HepG2 (cell line): ENCODE data around the gene TYMS. TPM values are rescaled to one million over a fixed set of nuclear protein-coding genes. Genes with fewer than 3 reads are reported as not detected.

Experiments used
- ATAC-seq: fragments of 200-7000 bp; cut with Tn5 transposase; 3 replicates; pipeline ENCODE4 v1.9.1; 2020; ENCODE audit warnings: mild to moderate bottlenecking, moderate library complexity
- BruUV-seq: library from RNA; stranded (reverse); fragments of 400-500 nt; replicated peaks from 2 replicates; lab custom pipeline; 2021; lab: Mats Ljungman, UMichigan
- CTCF ChIA-PET: fragments of 300-600 bp; formaldehyde crosslinking; extraction: SDS; loops from one replicate; lab custom pipeline; 2021; ENCODE audit warnings: low total read pairs, inconsistent platforms, low intra/inter-chr PET ratio; lab: Yijun Ruan, JAX
- POLR2A ChIA-PET: fragments of 350-600 bp; sonication (Branson Sonifier 250); formaldehyde crosslinking; loops from one replicate; lab custom pipeline; 2020; ENCODE audit warnings: antibody characterized with exemption, inconsistent platforms; lab: Yijun Ruan, JAX
- DNase-seq: peaks from one replicate; pipeline ENCODE4 v3.0.0-alpha.2; 2015; ENCODE audit warnings: low spot score
- FAIRE-seq: peaks from 3 replicates; lab custom pipeline; 2011; peaks lifted over from hg19 to GRCh38; lab: Jason Lieb, UNC
- H2AFZ ChIP-seq: one replicate; pipeline ENCODE4 v1.6.1; 2011; ENCODE audit warnings: low read length, inconsistent platforms
- H3K27ac ChIP-seq: fragments of 300-600 bp; 3 replicates; pipeline ENCODE4 v1.8.0; 2011; ENCODE audit warnings: mixed run types, mild to moderate bottlenecking, mixed read lengths, low read length, inconsistent platforms; ENCODE audit not compliant: insufficient read depth; ENCODE audit errors: extremely low read length
- H3K27me3 ChIP-seq, 2 experiments: fragments of 200-600 bp in 1 of 2; 2 replicates in 1 of 2; 3 replicates in 1 of 2; pipeline versions ENCODE4 v1.6.0 to v1.8.0; 2011; ENCODE audit warnings: low read length in 2 of 2, mild to moderate bottlenecking in 2 of 2, moderate library complexity in 2 of 2, inconsistent platforms in 1 of 2; ENCODE audit not compliant: insufficient read depth in 2 of 2, control insufficient read depth in 1 of 2
- H3K36me3 ChIP-seq, 2 experiments: fragments of 200-600 bp in 1 of 2; replicated peaks in 1 of 2; 2 replicates in 1 of 2; 3 replicates in 1 of 2; pipeline versions ENCODE4 v1.5.1 to v1.8.0; 2011; ENCODE audit warnings: low read length in 2 of 2, inconsistent platforms in 1 of 2; ENCODE audit not compliant: insufficient read depth in 2 of 2, control insufficient read depth in 1 of 2
- H3K4me1 ChIP-seq: 2 replicates; pipeline ENCODE4 v1.5.1; 2012; ENCODE audit warnings: low read length, inconsistent platforms; ENCODE audit not compliant: insufficient read depth
- H3K4me2 ChIP-seq: 2 replicates; pipeline ENCODE4 v1.6.0; 2011; ENCODE audit warnings: low read depth, low read length, inconsistent platforms
- H3K4me3 ChIP-seq, 3 experiments: fragments of 200-600 bp in 1 of 3; sonication (generic), shearing (Covaris generic) in 1 of 3; replicated peaks in 1 of 3; 2 replicates each; pipeline ENCODE4 v1.5.1; 2011 to 2016; ENCODE audit warnings: low read length in 3 of 3, inconsistent platforms in 2 of 3, low read depth in 2 of 3, mild to moderate bottlenecking in 2 of 3, control low read depth in 1 of 3, mixed read lengths in 1 of 3; ENCODE audit not compliant: insufficient read depth in 1 of 3
- H3K79me2 ChIP-seq: one replicate; pipeline ENCODE4 v1.6.1; 2011; ENCODE audit warnings: low read length, inconsistent platforms; ENCODE audit not compliant: insufficient read depth
- H3K9ac ChIP-seq: 2 replicates; pipeline ENCODE4 v1.6.0; 2011; ENCODE audit warnings: mild to moderate bottlenecking, low read depth, low read length, inconsistent platforms; ENCODE audit not compliant: insufficient read depth
- H3K9me3 ChIP-seq: 2 replicates; pipeline ENCODE4 v1.5.1; 2012; ENCODE audit warnings: mild to moderate bottlenecking, low read length
- H4K20me1 ChIP-seq: 2 replicates; pipeline ENCODE4 v1.6.0; 2011; ENCODE audit warnings: inconsistent platforms, mild to moderate bottlenecking, low read length, moderate library complexity; ENCODE audit not compliant: insufficient read depth
- MBNL3 ChIP-seq: fragments of 250-450 bp; sonication (Bioruptor Pico); conservative IDR thresholded peaks from 2 replicates; pipeline ENCODE4 v1.8.0; 2022; ENCODE audit warnings: mild to moderate bottlenecking, inconsistent platforms
- NFIC ChIP-seq: IDR thresholded peaks from 2 replicates; pipeline ENCODE4 v1.6.1; 2012; ENCODE audit warnings: mild to moderate bottlenecking, low read length, inconsistent platforms
- SP140L ChIP-seq: sonication (generic); formaldehyde crosslinking; IDR thresholded peaks from 2 replicates; pipeline ENCODE4 v1.4.0; 2020; ENCODE audit warnings: missing genetic modification reagents, borderline replicate concordance
- ZNF337 ChIP-seq: sonication (generic); formaldehyde crosslinking; IDR thresholded peaks from 2 replicates; pipeline ENCODE4 v1.5.1; 2020; ENCODE audit warnings: missing genetic modification reagents, low read depth, mild to moderate bottlenecking, borderline replicate concordance
- ZNF354B ChIP-seq: sonication (generic); formaldehyde crosslinking; IDR thresholded peaks from 2 replicates; pipeline ENCODE4 v1.8.0; 2022; ENCODE audit warnings: mild to moderate bottlenecking, missing genetic modification reagents
- ZNF484 ChIP-seq: sonication (generic); formaldehyde crosslinking; IDR thresholded peaks from 2 replicates; pipeline ENCODE4 v1.5.1; 2020; ENCODE audit warnings: mild to moderate bottlenecking, low read depth, missing genetic modification reagents, borderline replicate concordance
- ZNF562 ChIP-seq: sonication (generic); formaldehyde crosslinking; IDR thresholded peaks from 2 replicates; pipeline ENCODE4 v1.8.0; 2022; ENCODE audit warnings: missing genetic modification reagents, borderline replicate concordance
- ZNF572 ChIP-seq: sonication (generic); formaldehyde crosslinking; IDR thresholded peaks from 2 replicates; pipeline ENCODE4 v1.5.1; 2020; ENCODE audit warnings: mild to moderate bottlenecking, missing genetic modification reagents
- ZNF768 ChIP-seq: sonication (generic); formaldehyde crosslinking; IDR thresholded peaks from 2 replicates; pipeline ENCODE4 v1.4.0; 2020; ENCODE audit warnings: missing genetic modification reagents
- ZNF839 ChIP-seq: sonication (generic); formaldehyde crosslinking; IDR thresholded peaks from 2 replicates; pipeline ENCODE4 v1.4.0; 2020; ENCODE audit warnings: missing genetic modification reagents, mild to moderate bottlenecking, borderline replicate concordance
- ZSCAN30 ChIP-seq: sonication (generic); formaldehyde crosslinking; IDR thresholded peaks from 2 replicates; pipeline ENCODE4 v1.5.0; 2020; ENCODE audit warnings: mild to moderate bottlenecking, missing genetic modification reagents
- whole genome bisulfite sequencing: methylation state at CpG from one replicate; pipeline ENCODE4 v1.1.6; 2017; ENCODE audit warnings: low lambda C conversion rate; 5-methylcytosine and 5-hydroxymethylcytosine counted together
- in situ Hi-C: cut with HindIII; loops from 2 replicates; pipeline ENCODE4 v1.10.0; 2017; ENCODE audit warnings: low pct_unique_long_range_greater_than_20kb; ENCODE audit not compliant: extremely low pct_ligation_motif_present
- intact Hi-C: fragments of 100-400 bp; cut with micrococcal nuclease; formaldehyde crosslinking; loops from one replicate; pipeline ENCODE4 v1.10.0; 2022; ENCODE audit not compliant: unreplicated experiment
- polyA plus RNA-seq, 8 experiments: library from polyadenylated mRNA; depleted of rRNA in 3 of 8; stranded (reverse) in 7 of 8; unstranded in 1 of 8; fragments of >200 nt; fragmentation: Illumina TruSeq in 4 of 8; extraction: Trizol in 4 of 8; gene quantifications; 2 replicates each; pipeline versions ENCODE4 v1.2.1 to v1.2.3, GENCODE V29; 2011 to 2016; ENCODE audit warnings: low read depth in 4 of 8, missing spikeins in 1 of 8, mixed read lengths in 1 of 8; ENCODE audit not compliant: insufficient read depth in 1 of 8
- total RNA-seq, 5 experiments: library from RNA; depleted of rRNA; stranded (reverse); fragments of >200 nt; fragmentation: Illumina TruSeq; extraction: Trizol; gene quantifications; 2 replicates each; pipeline ENCODE4 v1.2.3, GENCODE V29; 2016; ENCODE audit warnings: low read depth in 1 of 5
- TF ChIP-seq, protein P1 (sequence below): sonication (generic); formaldehyde crosslinking; conservative IDR thresholded peaks from 2 replicates; pipeline ENCODE4 v1.8.0; 2022; ENCODE audit warnings: mild to moderate bottlenecking, moderate library complexity, missing genetic modification reagents
- TF ChIP-seq, protein P2 (sequence below): sonication (generic); formaldehyde crosslinking; IDR thresholded peaks from 2 replicates; pipeline ENCODE4 v1.5.1; 2020; ENCODE audit warnings: mild to moderate bottlenecking, missing genetic modification reagents, borderline replicate concordance
- TF ChIP-seq, protein P3 (sequence below): sonication (generic); formaldehyde crosslinking; IDR thresholded peaks from 2 replicates; pipeline ENCODE4 v1.4.0; 2020; ENCODE audit warnings: missing genetic modification reagents, borderline replicate concordance

The TYMS gene
- total and polyA plus RNA-seq, 2 of the 13 experiments (the other 11 are each of a cell fraction or from before 2014, with no cell fraction given): 80.1 to 106 TPM

DNA sequence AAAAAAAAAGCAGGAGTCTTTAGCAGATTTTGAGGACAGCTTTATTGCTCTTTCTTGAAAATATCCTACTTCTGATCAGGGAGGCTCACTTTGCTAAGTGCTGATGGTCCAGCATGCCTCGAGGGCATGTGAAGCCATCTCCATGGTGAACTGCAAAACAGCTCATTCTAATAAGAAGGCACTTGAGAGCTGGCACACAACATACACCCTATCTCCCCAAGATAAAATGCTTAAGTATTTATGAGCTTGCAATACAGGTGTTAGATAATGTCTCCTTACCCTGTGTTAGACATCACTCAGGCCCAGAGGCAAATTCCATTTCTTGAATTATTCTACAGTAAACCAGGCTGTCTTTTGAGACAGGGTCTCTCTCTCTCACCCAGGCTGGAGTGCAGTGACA lies 52.3 kb downstream of the TYMS start:
- H3K36me3 ChIP-seq: peaks cover 0 to 25% of the 10 kb centered on the region in 2 experiments; a peak in 4 of 5 replicates
- no peaks in the 10 kb centered on the region for H3K27me3 ChIP-seq
- no peak overlapping the region for H3K4me3 ChIP-seq
- intact Hi-C loops (loop anchor here (2.0 to 10.0 kb wide), 2 partner anchors 51 to 85 kb away; no protein-coding TSS in a partner anchor), in situ Hi-C loops (no loop called here)
- no TSS peak for BruUV-seq
- WGBS: 100% methylated on average over 1 of the region's 1 CpG
- DNase-seq (no peak), ATAC-seq (no peak), FAIRE-seq (no peak)
- CTCF ChIA-PET: no interaction called here
- no peak overlapping the region for H2AFZ ChIP-seq
- H4K20me1 ChIP-seq: no peaks in the 10 kb centered on the region
- H3K9me3 ChIP-seq: no peaks in the 10 kb centered on the region
- no peak overlapping the region for H3K4me2 ChIP-seq
- no peak overlapping the region for H3K9ac ChIP-seq
- H3K79me2 ChIP-seq: peaks cover 39% of the 10 kb centered on the region
- POLR2A ChIA-PET: interaction anchor here (1.2 to 1.4 kb wide), 2 partner anchors 7 to 27 kb away, joined by 5 read pairs; no protein-coding TSS in a partner anchor
- peaks cover 27% of the 10 kb centered on the region for H3K4me1 ChIP-seq
- no peak overlapping the region for H3K27ac ChIP-seq
- no peak for TF ChIP-seq MBNL3
- TF ChIP-seq, protein P1, sequence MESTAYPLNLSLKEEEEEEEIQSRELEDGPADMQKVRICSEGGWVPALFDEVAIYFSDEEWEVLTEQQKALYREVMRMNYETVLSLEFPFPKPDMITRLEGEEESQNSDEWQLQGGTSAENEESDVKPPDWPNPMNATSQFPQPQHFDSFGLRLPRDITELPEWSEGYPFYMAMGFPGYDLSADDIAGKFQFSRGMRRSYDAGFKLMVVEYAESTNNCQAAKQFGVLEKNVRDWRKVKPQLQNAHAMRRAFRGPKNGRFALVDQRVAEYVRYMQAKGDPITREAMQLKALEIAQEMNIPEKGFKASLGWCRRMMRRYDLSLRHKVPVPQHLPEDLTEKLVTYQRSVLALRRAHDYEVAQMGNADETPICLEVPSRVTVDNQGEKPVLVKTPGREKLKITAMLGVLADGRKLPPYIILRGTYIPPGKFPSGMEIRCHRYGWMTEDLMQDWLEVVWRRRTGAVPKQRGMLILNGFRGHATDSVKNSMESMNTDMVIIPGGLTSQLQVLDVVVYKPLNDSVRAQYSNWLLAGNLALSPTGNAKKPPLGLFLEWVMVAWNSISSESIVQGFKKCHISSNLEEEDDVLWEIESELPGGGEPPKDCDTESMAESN (CRISPR knock-in tag): no peak
- TF ChIP-seq ZSCAN30 (CRISPR knock-in tag): no peak
- no peak for TF ChIP-seq ZNF354B (CRISPR knock-in tag)
- no peak for TF ChIP-seq NFIC
- TF ChIP-seq, protein P2, sequence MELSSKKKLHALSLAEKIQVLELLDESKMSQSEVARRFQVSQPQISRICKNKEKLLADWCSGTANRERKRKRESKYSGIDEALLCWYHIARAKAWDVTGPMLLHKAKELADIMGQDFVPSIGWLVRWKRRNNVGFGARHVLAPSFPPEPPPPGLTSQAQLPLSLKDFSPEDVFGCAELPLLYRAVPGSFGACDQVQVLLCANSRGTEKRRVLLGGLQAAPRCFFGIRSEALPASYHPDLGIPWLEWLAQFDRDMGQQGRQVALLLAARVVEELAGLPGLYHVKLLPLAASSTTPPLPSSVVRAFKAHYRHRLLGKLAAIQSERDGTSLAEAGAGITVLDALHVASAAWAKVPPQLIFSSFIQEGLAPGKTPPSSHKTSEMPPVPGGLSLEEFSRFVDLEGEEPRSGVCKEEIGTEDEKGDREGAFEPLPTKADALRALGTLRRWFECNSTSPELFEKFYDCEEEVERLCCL (CRISPR knock-in tag): no peak
- no peak for TF ChIP-seq ZNF337 (CRISPR knock-in tag)
- no peak for TF ChIP-seq ZNF572 (CRISPR knock-in tag)
- no peak for TF ChIP-seq ZNF768
- no peak for TF ChIP-seq ZNF562 (CRISPR knock-in tag)
- no peak for TF ChIP-seq ZNF839
- TF ChIP-seq ZNF484: no peak
- TF ChIP-seq SP140L (CRISPR knock-in tag): no peak
- TF ChIP-seq, protein P3, sequence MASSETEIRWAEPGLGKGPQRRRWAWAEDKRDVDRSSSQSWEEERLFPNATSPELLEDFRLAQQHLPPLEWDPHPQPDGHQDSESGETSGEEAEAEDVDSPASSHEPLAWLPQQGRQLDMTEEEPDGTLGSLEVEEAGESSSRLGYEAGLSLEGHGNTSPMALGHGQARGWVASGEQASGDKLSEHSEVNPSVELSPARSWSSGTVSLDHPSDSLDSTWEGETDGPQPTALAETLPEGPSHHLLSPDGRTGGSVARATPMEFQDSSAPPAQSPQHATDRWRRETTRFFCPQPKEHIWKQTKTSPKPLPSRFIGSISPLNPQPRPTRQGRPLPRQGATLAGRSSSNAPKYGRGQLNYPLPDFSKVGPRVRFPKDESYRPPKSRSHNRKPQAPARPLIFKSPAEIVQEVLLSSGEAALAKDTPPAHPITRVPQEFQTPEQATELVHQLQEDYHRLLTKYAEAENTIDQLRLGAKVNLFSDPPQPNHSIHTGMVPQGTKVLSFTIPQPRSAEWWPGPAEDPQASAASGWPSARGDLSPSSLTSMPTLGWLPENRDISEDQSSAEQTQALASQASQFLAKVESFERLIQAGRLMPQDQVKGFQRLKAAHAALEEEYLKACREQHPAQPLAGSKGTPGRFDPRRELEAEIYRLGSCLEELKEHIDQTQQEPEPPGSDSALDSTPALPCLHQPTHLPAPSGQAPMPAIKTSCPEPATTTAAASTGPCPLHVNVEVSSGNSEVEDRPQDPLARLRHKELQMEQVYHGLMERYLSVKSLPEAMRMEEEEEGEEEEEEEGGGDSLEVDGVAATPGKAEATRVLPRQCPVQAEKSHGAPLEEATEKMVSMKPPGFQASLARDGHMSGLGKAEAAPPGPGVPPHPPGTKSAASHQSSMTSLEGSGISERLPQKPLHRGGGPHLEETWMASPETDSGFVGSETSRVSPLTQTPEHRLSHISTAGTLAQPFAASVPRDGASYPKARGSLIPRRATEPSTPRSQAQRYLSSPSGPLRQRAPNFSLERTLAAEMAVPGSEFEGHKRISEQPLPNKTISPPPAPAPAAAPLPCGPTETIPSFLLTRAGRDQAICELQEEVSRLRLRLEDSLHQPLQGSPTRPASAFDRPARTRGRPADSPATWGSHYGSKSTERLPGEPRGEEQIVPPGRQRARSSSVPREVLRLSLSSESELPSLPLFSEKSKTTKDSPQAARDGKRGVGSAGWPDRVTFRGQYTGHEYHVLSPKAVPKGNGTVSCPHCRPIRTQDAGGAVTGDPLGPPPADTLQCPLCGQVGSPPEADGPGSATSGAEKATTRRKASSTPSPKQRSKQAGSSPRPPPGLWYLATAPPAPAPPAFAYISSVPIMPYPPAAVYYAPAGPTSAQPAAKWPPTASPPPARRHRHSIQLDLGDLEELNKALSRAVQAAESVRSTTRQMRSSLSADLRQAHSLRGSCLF: no peak
